Endothelial cell (in vitro differentiated cells): Measurements from ENCODE around the gene AFG3L2. TPM values are rescaled to one million over a fixed set of nuclear protein-coding genes. Genes with fewer than 3 reads are reported as not detected.
A peak's percentile ranks its signal among the peaks of the same experiment; 100 is the strongest.

Source experiments
- DNase-seq: peaks from one replicate; pipeline ENCODE4 v3.0.0; 2021; ENCODE audit warnings: low spot score
- H3K27ac Mint-ChIP-seq: one replicate; pipeline ENCODE4 v1.8.0; 2021; ENCODE audit warnings: mixed read lengths, inconsistent platforms; ENCODE audit not compliant: unreplicated experiment
- H3K27me3 Mint-ChIP-seq: one replicate; pipeline ENCODE4 v1.8.0; 2021; ENCODE audit warnings: mild to moderate bottlenecking, moderate library complexity, mixed read lengths, inconsistent platforms; ENCODE audit not compliant: unreplicated experiment
- H3K36me3 Mint-ChIP-seq: one replicate; pipeline ENCODE4 v1.8.0; 2021; ENCODE audit warnings: mild to moderate bottlenecking, low read depth, mixed read lengths, inconsistent platforms; ENCODE audit not compliant: unreplicated experiment
- H3K4me1 Mint-ChIP-seq: one replicate; pipeline ENCODE4 v1.8.0; 2021; ENCODE audit warnings: mild to moderate bottlenecking, mixed read lengths, inconsistent platforms; ENCODE audit not compliant: unreplicated experiment
- H3K4me3 Mint-ChIP-seq: one replicate; pipeline ENCODE4 v1.8.0; 2021; ENCODE audit warnings: mild to moderate bottlenecking, mixed read lengths, inconsistent platforms; ENCODE audit not compliant: unreplicated experiment
- H3K9me3 Mint-ChIP-seq: one replicate; pipeline ENCODE4 v1.8.0; 2021; ENCODE audit warnings: mixed read lengths, inconsistent platforms; ENCODE audit not compliant: unreplicated experiment
- total RNA-seq: library from RNA; stranded (reverse); fragmentation: NEBNext Ultra II Directional; extraction: Animal tissue kit (Norgen Biotek cat#: 25700); gene quantifications from one replicate; pipeline ENCODE4 v1.2.1, GENCODE V29; 2021; ENCODE audit not compliant: unreplicated experiment
- TF ChIP-seq, protein P1 (sequence below): fragments of 200-600 bp; sonication (generic); IDR thresholded peaks from one replicate; pipeline ENCODE4 v1.5.0; 2021; ENCODE audit warnings: antibody characterized with exemption; ENCODE audit not compliant: unreplicated experiment

Gene AFG3L2
- total RNA-seq, 1 donor from 2014 or later: 47.7 TPM

- H3K27ac Mint-ChIP-seq: no peak overlapping the region
- peaks cover 6% of the 10 kb centered on the region for H3K27me3 Mint-ChIP-seq
- TF ChIP-seq, protein P1, sequence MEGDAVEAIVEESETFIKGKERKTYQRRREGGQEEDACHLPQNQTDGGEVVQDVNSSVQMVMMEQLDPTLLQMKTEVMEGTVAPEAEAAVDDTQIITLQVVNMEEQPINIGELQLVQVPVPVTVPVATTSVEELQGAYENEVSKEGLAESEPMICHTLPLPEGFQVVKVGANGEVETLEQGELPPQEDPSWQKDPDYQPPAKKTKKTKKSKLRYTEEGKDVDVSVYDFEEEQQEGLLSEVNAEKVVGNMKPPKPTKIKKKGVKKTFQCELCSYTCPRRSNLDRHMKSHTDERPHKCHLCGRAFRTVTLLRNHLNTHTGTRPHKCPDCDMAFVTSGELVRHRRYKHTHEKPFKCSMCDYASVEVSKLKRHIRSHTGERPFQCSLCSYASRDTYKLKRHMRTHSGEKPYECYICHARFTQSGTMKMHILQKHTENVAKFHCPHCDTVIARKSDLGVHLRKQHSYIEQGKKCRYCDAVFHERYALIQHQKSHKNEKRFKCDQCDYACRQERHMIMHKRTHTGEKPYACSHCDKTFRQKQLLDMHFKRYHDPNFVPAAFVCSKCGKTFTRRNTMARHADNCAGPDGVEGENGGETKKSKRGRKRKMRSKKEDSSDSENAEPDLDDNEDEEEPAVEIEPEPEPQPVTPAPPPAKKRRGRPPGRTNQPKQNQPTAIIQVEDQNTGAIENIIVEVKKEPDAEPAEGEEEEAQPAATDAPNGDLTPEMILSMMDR: no peak
- peaks cover 52% of the 10 kb centered on the region for H3K4me1 Mint-ChIP-seq
- no peak overlapping the region for H3K4me3 Mint-ChIP-seq
- no peak for DNase-seq
- H3K9me3 Mint-ChIP-seq: no peaks in the 10 kb centered on the region
- no peaks in the 10 kb centered on the region for H3K36me3 Mint-ChIP-seq
Observed at GRCh38 chr18:12287131-12287681, 89.8 kb downstream of the AFG3L2 start.

DNA sequence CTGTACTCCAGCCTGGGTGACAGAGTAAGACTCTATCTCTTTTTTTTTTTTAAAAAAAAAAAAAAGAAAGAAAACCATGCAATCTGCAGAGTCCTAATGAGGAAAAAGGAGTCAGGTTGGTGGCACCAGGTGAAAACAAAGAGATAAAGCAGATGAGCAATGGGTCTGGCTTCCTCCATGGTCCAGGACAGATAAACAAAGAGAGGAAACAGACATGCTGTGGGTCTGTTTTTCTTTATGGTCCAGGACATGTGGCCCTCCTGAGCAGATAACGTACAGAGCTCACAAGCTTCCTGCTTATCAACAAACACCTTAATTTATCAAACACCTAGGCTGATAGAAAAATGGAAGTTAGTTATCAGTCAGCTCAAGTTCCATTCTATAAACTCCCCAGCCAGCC lies 93.4 kb downstream of the AFG3L2 start:
- no peaks in the 10 kb centered on the region for H3K36me3 Mint-ChIP-seq
- peaks cover 41% of the 10 kb centered on the region for H3K4me1 Mint-ChIP-seq
- no peak overlapping the region for H3K4me3 Mint-ChIP-seq
- peak overlapping the region; percentile 74 for H3K27ac Mint-ChIP-seq
- peaks cover 4% of the 10 kb centered on the region for H3K27me3 Mint-ChIP-seq
- TF ChIP-seq, protein P1: no peak
- no peaks in the 10 kb centered on the region for H3K9me3 Mint-ChIP-seq
- no peak for DNase-seq

- H3K4me1 Mint-ChIP-seq: peaks cover 38% of the 10 kb centered on the region
- H3K9me3 Mint-ChIP-seq: no peaks in the 10 kb centered on the region
- DNase-seq: peak; percentile 53
- H3K36me3 Mint-ChIP-seq: no peaks in the 10 kb centered on the region
- H3K4me3 Mint-ChIP-seq: no peak overlapping the region
- TF ChIP-seq, protein P1: peak; percentile 36
- H3K27me3 Mint-ChIP-seq: peaks cover 4% of the 10 kb centered on the region
- H3K27ac Mint-ChIP-seq: peak overlapping the region; percentile 9
Observed at GRCh38 chr18:12283256-12283655, 93.8 kb downstream of the AFG3L2 start.

- Mint-ChIP-seq H3K9me3 (no peaks in the 10 kb centered on the region), H3K4me1 (peaks cover 33% of the 10 kb centered on the region), H3K36me3 (no peaks in the 10 kb centered on the region), H3K4me3 (no peak overlapping the region), H3K27ac (no peak overlapping the region), H3K27me3 (peaks cover 4% of the 10 kb centered on the region)
- TF ChIP-seq, protein P1: no peak
- DNase-seq: no peak
Observed at GRCh38 chr18:12282442-12283039, 94.5 kb downstream of the AFG3L2 start.

- Mint-ChIP-seq H3K27me3 (peaks cover 2% of the 10 kb centered on the region), H3K4me1 (peaks cover 39% of the 10 kb centered on the region), H3K36me3 (no peaks in the 10 kb centered on the region), H3K4me3 (no peak overlapping the region), H3K9me3 (no peaks in the 10 kb centered on the region), H3K27ac (no peak overlapping the region)
- TF ChIP-seq, protein P1: no peak
- DNase-seq: no peak
Observed at GRCh38 chr18:12281861-12282260, 95.2 kb downstream of the AFG3L2 start.
